ENCODE data around the gene MAPK11.
A peak's percentile ranks its signal among the peaks of the same experiment; 100 is the strongest.

The MAPK11 gene

GRCh38 chr22:50269970-50270665, at the start of gene MAPK11:
Gene MAPK11 (minus strand): TSS chr22:50270380. CDS start chr22:50270292, 88 bp downstream.
- peak; percentile 34 for DNase-seq

GRCh38 chr22:50319503-50319951, 49.3 kb upstream of the MAPK11 start:
- no peak for DNase-seq

DNA sequence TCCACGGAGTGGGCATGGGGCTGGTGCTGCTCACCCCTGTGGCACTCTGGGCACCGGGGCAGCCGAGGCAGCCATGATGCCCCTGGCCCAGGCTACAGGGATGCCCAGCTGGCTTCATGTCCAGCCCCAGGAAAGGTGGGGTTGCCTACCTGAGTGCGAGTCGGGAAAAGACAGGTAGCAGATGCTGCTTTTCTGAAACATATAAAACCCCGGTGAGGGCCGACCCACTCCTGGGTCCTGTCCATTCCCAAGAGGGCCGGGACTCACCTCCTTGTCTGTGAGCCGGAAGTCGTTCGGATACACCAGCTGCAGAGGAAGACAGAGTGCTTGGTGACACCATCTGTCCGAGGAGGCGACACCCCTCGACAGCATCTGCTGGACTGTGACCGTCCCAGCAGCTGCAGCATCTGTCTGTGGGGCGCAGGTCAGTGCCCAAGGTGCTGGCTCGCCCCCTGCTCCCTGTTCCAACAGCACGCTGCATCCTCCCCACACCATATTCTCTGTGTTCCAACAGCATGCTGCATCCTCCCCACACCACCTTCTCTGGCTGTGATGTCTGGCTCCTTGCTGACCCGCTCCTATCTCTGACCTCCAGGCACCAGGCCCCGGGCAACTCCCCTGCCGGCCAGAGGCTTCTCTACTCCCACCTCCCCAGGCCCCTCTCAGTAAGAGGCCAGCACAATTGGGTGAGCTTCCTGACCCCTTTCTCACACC, 48.7 kb upstream of the MAPK11 start:
- peak; percentile 36 for DNase-seq

- no peak for DNase-seq
Observed at GRCh38 chr22:50318356-50318697, 48.1 kb upstream of the MAPK11 start.

- no peak for DNase-seq
Observed at GRCh38 chr22:50317674-50318073, 47.5 kb upstream of the MAPK11 start.

- DNase-seq = no peak
Observed at GRCh38 chr22:50317178-50317577, 47.0 kb upstream of the MAPK11 start.

GRCh38 chr22:50316114-50317065, 46.2 kb upstream of the MAPK11 start:
- no peak for DNase-seq

DNA sequence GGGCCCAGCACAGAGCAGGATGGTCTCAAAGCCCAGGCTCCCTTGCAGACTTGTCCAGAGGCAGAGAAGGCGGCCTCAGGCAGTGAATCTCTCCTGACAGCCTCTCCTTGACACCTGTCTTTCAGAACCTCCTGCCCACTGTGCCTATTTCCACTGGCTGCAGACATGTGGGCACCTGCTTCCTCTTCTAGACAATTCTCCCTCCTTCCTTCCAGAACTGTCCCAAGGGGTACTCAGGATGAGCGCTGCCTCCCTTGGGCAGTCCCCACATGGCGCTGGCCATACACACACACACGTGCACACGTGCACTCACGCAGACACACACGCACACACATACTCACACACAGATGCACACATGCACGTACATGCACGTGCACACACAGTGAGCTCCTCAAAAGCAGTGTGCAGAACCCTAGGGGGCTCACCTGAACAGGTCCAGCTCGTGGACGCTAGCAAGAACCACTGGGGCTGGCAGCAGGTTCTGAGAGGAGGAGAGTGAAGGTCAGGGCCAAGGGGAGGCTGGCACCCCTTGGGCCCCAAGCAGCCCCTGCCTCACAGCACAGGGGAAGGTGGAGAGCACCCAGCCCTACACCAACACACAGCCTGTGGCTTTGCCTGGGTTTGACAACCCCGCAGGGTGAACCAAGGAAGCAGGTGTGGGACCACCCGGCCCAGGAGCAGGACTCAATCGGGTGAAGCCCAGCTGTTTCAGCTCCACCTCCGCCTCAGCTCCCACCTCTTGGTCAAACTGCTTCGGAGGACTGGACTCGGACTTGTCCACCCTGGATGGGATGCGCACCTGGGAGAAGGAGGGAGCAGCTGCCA, 45.3 kb upstream of the MAPK11 start:
- no peak for DNase-seq

GRCh38 chr22:50314455-50315288, 44.5 kb upstream of the MAPK11 start:
- no peak for DNase-seq

- no peak for DNase-seq
Observed at GRCh38 chr22:50314081-50314454, 43.9 kb upstream of the MAPK11 start.

DNA sequence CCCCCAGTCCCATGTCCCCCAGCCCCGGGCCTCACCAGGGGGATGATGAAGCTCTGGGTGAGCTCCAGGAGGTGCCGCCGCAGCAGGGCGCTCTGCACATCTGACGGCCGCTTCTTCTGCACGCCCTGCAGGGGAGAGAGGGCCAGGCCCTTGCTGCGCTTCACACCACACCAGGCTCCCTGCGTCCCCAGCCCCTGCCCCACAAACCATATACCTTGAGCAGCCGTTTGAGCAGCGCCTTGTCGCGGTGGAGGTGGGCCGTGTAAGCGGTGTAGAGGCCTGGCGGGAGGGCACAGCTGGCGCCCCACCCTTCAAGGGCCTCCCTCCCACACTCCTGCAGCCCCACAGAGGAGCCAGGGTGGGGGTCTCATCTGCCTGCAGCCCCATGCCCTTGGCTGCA, 43.4 kb upstream of the MAPK11 start:
- no peak for DNase-seq

DNA sequence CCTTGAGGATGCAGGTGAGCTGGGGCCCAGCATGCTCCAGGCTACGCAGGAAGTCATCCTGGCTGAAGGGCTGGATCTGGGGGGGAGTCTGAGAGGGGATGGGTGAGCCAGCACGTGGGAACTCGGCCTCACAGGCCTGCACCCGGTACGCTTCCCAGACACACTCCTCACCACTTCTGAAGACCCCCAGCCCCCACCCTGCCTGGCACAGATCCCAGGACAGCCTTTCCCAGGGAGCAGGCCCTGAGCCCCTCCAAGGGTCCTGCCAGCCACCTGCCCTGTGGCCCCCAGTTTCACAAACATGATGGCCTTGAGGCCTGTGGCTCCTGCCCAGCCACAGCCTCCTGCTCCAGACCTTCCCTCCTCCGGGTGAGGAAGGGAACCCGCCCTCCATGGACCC, 42.8 kb upstream of the MAPK11 start:
- no peak for DNase-seq

GRCh38 chr22:50312371-50312770, 42.2 kb upstream of the MAPK11 start:
- DNase-seq = no peak

DNA sequence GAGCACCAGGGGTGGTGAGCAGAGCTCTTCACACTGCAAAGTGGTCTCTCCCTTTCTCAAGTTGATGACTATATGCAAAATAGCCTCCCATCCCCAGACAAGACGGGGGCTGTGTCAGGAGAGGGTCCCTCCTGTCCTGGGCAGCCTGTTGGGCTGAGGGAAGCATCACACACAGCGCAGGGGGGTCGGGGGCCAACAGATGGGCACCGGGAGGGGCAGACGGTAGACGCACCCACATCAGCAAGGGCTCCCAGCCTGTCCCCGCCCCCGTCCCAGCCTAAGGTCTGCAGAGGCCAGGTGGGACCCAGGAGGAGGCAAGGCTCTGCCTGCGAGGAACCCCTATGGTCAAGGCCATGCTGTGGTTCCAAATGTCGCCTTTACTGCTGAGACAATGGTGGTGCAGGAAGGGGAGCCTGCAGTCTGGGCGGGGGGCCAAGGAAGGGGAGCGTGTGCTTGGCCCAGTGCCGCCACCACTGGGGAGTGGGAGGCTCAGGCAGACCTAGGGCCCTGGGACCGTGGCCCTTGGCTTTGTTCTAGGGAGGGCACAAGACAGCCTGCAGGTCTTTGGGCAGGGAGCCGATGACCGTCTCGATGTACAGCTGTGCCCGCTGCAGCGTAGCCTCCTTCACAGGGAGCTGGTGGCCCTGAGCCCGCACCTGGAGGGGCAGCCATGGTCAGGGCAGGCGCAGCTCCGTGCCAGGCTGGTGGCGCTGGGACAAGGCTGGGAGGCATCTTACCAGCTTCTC, 41.6 kb upstream of the MAPK11 start:
- no peak for DNase-seq

- DNase-seq = no peak
Observed at GRCh38 chr22:50310949-50311444, 40.8 kb upstream of the MAPK11 start.

- DNase-seq = no peak
Observed at GRCh38 chr22:50310031-50310722, 40.0 kb upstream of the MAPK11 start.

DNA sequence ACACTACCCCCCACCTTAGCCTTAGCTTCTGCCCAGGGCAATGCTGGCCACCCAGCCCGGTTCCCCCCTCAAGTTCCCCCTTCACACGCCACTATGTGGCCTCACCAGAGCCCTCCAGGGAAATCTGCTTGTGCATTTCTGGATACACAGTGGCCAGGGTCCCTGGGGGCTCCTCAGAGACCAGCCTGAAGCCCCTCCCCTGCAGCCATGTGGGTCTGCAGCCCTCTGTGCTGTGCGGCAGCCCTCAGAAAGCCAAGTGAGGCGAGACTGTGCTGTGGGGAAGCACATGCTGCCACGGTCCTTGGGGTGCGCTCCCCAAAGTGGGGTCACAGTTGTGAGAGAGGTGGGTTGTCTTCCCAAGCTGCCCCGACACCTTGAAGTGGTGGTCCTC, 39.4 kb upstream of the MAPK11 start:
- no peak for DNase-seq

DNA sequence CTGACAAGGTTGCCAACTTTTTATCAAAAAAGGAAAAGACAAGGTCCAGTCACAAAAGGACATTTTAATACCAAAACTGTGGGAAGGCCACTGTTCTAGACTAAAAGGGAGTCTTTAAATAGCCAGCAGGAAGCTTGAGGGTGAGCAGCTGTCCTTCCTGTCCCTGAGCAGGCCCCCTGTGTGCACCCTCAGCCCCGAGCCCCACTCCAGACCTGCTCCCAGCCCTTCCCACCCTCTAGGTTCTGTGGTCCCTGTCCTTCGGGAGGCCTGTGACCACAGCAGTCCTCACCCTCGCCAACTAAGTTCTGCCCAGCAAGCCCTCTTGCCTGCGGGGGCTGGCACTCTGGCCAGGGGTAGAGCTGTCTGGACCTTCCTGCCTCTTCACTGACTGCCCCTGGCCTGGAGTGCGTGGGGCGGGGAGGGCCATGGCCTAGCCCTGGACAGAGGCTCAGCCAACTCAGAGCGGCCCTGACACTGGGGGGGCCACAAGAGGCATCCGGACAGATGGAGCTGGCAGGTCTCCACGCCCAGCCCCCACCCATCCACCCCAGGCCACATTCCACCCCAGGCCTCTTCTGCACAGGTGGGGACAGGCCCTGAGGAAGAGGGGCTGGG, 38.9 kb upstream of the MAPK11 start:
- DNase-seq = no peak

DNA sequence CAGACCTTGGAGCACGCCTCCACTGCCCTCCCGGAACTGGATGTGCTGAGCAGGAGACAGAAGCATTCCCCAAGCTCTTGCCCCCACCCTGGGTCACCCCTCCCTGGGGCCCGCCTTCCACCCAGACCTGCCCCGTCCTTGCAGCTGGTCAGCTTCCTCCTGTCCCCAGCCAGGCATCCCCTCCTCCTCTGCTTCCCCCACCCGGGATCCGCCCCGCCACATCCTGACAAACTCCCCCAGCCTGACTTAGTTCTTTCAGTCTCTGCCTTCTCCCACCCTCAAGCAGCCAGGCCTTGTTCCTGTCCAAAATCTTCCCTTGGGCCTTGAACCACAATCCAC, 38.4 kb upstream of the MAPK11 start:
- no peak for DNase-seq
